MM.1S (cell line): ENCODE results near the gene PLD6.

Experiments used
- CTCF ChIP-seq: fragments of 300-600 bp; sonication (generic); IDR thresholded peaks from 2 replicates; pipeline ENCODE4 v1.5.1; 2016; ENCODE audit warnings: antibody characterized with exemption, low read length, mixed read lengths
- EZH2 ChIP-seq: fragments of 300-600 bp; sonication (generic); optimal IDR thresholded peaks from 2 replicates; pipeline ENCODE3; 2017; ENCODE audit warnings: low read depth, mild to moderate bottlenecking, antibody characterized with exemption, low read length, mixed read lengths
- EZH2phosphoT487 ChIP-seq: fragments of 300-600 bp; sonication (generic); IDR thresholded peaks from 2 replicates; pipeline ENCODE4 v1.6.1; 2018; ENCODE audit warnings: antibody characterized with exemption, low read length

- TF ChIP-seq CTCF: no peak
- no peak for TF ChIP-seq EZH2
- TF ChIP-seq EZH2phosphoT487: no peak
Observed at GRCh38 chr17:17189559-17189958, 16.6 kb downstream of the PLD6 start.
